Rectal smooth muscle tissue (tissue), 1 donor: Measurements from ENCODE around the gene PDGFC.
"Not testable (repeated sequence)": the region's sequence is repeated elsewhere in the genome, so short reads cannot be mapped to it uniquely, and the experiment has no call there.

Experiments
- H3K27ac ChIP-seq: one replicate; pipeline ENCODE4 v1.7.0; 2013; ENCODE audit warnings: low read depth, low read length, inconsistent platforms
- H3K27me3 ChIP-seq: one replicate; pipeline ENCODE4 v1.7.0; 2013; ENCODE audit warnings: low read length; ENCODE audit not compliant: control insufficient read depth, insufficient read depth
- H3K36me3 ChIP-seq: one replicate; pipeline ENCODE4 v1.7.0; 2013; ENCODE audit warnings: low read length; ENCODE audit not compliant: control insufficient read depth, insufficient read depth
- H3K4me1 ChIP-seq: one replicate; pipeline ENCODE4 v1.7.0; 2013; ENCODE audit warnings: low read length; ENCODE audit not compliant: control insufficient read depth, insufficient read depth
- H3K4me3 ChIP-seq: one replicate; pipeline ENCODE4 v1.7.0; 2013; ENCODE audit warnings: low read length
- H3K9ac ChIP-seq: one replicate; pipeline ENCODE4 v1.7.0; 2013; ENCODE audit warnings: low read length

The PDGFC gene

GRCh38 chr4:156885374-156885773 lies 86.2 kb downstream of the PDGFC start:
- Histone ChIP-seq H3K27ac (no peak overlapping the region), H3K36me3 (no peaks in the 10 kb centered on the region)

GRCh38 chr4:156884183-156884582 lies 87.4 kb downstream of the PDGFC start:
- no peak overlapping the region for H3K27ac ChIP-seq
- no peak overlapping the region for H3K9ac ChIP-seq
- no peak overlapping the region for H3K4me3 ChIP-seq
- no peaks in the 10 kb centered on the region for H3K27me3 ChIP-seq
- no peaks in the 10 kb centered on the region for H3K36me3 ChIP-seq
- H3K4me1 ChIP-seq: peaks cover 3% of the 10 kb centered on the region

More at GRCh38 chr4:156885374-156885773, 86.2 kb downstream of the PDGFC start:
- H3K9ac ChIP-seq: no peak overlapping the region
- H3K4me1 ChIP-seq: peaks cover 3% of the 10 kb centered on the region
- no peak overlapping the region for H3K4me3 ChIP-seq
- H3K27me3 ChIP-seq: no peaks in the 10 kb centered on the region

GRCh38 chr4:156875704-156876103 lies 95.9 kb downstream of the PDGFC start:
- no peak overlapping the region for H3K4me3 ChIP-seq
- H3K9ac ChIP-seq: no peak overlapping the region
- H3K27ac ChIP-seq: no peak overlapping the region
- H3K36me3 ChIP-seq: no peaks in the 10 kb centered on the region
- no peaks in the 10 kb centered on the region for H3K4me1 ChIP-seq
- H3K27me3 ChIP-seq: no peaks in the 10 kb centered on the region

- H3K36me3 ChIP-seq: no peaks in the 10 kb centered on the region
- no peak overlapping the region for H3K4me3 ChIP-seq
- no peaks in the 10 kb centered on the region for H3K27me3 ChIP-seq
- no peak overlapping the region for H3K27ac ChIP-seq
- no peak overlapping the region for H3K9ac ChIP-seq
- no peaks in the 10 kb centered on the region for H3K4me1 ChIP-seq
Measured at GRCh38 chr4:156875055-156875454, 96.5 kb downstream of the PDGFC start.

- Histone ChIP-seq H3K27ac (no peak overlapping the region), H3K4me1 (no peaks in the 10 kb centered on the region), H3K27me3 (no peaks in the 10 kb centered on the region), H3K36me3 (no peaks in the 10 kb centered on the region), H3K4me3 (no peak overlapping the region), H3K9ac (no peak overlapping the region)
Measured at GRCh38 chr4:156873799-156874198, 97.8 kb downstream of the PDGFC start.

GRCh38 chr4:156870861-156871260 lies 100.7 kb downstream of the PDGFC start:
- H3K27ac ChIP-seq: no peak overlapping the region
- no peaks in the 10 kb centered on the region for H3K27me3 ChIP-seq

GRCh38 chr4:156870131-156870530 lies 101.5 kb downstream of the PDGFC start:
- H3K4me1 ChIP-seq: no peaks in the 10 kb centered on the region
- H3K4me3 ChIP-seq: no peak overlapping the region
- H3K36me3 ChIP-seq: no peaks in the 10 kb centered on the region
- H3K27ac ChIP-seq: no peak overlapping the region
- no peaks in the 10 kb centered on the region for H3K27me3 ChIP-seq
- H3K9ac ChIP-seq: no peak overlapping the region

More at GRCh38 chr4:156870861-156871260, 100.7 kb downstream of the PDGFC start:
- no peaks in the 10 kb centered on the region for H3K4me1 ChIP-seq
- no peak overlapping the region for H3K4me3 ChIP-seq
- H3K9ac ChIP-seq: no peak overlapping the region
- no peaks in the 10 kb centered on the region for H3K36me3 ChIP-seq

GRCh38 chr4:156866088-156866487 lies 105.5 kb downstream of the PDGFC start:
- H3K27ac ChIP-seq, H3K4me1 ChIP-seq, H3K4me3 ChIP-seq, H3K9ac ChIP-seq, H3K27me3 ChIP-seq, H3K36me3 ChIP-seq: not testable (repeated sequence)

- no peaks in the 10 kb centered on the region for H3K27me3 ChIP-seq
Measured at GRCh38 chr4:156865451-156865850, 106.1 kb downstream of the PDGFC start.

GRCh38 chr4:156858071-156858470 lies 113.5 kb downstream of the PDGFC start:
- H3K27ac ChIP-seq: no peak overlapping the region
- no peak overlapping the region for H3K4me3 ChIP-seq
- no peaks in the 10 kb centered on the region for H3K36me3 ChIP-seq

More at GRCh38 chr4:156865451-156865850, 106.1 kb downstream of the PDGFC start:
- Histone ChIP-seq H3K4me1 (no peaks in the 10 kb centered on the region), H3K27ac (no peak overlapping the region), H3K9ac (no peak overlapping the region), H3K4me3 (no peak overlapping the region), H3K36me3 (no peaks in the 10 kb centered on the region)

GRCh38 chr4:156838761-156839160 lies 132.8 kb downstream of the PDGFC start:
- Histone ChIP-seq H3K27ac (no peak overlapping the region), H3K4me3 (no peak overlapping the region), H3K4me1 (no peaks in the 10 kb centered on the region), H3K27me3 (no peaks in the 10 kb centered on the region), H3K36me3 (no peaks in the 10 kb centered on the region), H3K9ac (no peak overlapping the region)

More at GRCh38 chr4:156858071-156858470, 113.5 kb downstream of the PDGFC start:
- Histone ChIP-seq H3K4me1 (no peaks in the 10 kb centered on the region), H3K9ac (no peak overlapping the region), H3K27me3 (no peaks in the 10 kb centered on the region)

GRCh38 chr4:156837625-156838345 lies 133.8 kb downstream of the PDGFC start:
- Histone ChIP-seq H3K27me3 (no peaks in the 10 kb centered on the region), H3K27ac (peak overlapping the region; percentile 69), H3K36me3 (no peaks in the 10 kb centered on the region), H3K4me1 (no peaks in the 10 kb centered on the region), H3K9ac (no peak overlapping the region), H3K4me3 (no peak overlapping the region)

- Histone ChIP-seq H3K4me3 (no peak overlapping the region), H3K27me3 (no peaks in the 10 kb centered on the region), H3K27ac (no peak overlapping the region), H3K36me3 (no peaks in the 10 kb centered on the region), H3K9ac (no peak overlapping the region), H3K4me1 (peaks cover 7% of the 10 kb centered on the region)
Measured at GRCh38 chr4:156832886-156833285, 138.7 kb downstream of the PDGFC start.
